GM12872 (cell line): ENCODE data around the gene APOBR.

Source experiments
- CTCF ChIP-seq: IDR thresholded peaks from 3 replicates; pipeline ENCODE4 v1.5.1; 2011; ENCODE audit warnings: low read depth, mild to moderate bottlenecking, low read length, moderate library complexity; ENCODE audit not compliant: insufficient read depth

Gene APOBR

GRCh38 chr16:28491230-28491969, 3.0 kb upstream of the APOBR start:
- 0 out of 3 replicates have a peak, but pooled peaks have one; percentile 16 for TF ChIP-seq CTCF

GRCh38 chr16:28491970-28492474, 2.4 kb upstream of the APOBR start, which contains the start of gene CLN3:
CLN3 (minus strand) TSS chr16:28492074; CDS start chr16:28491759, 315 bp downstream.
- TF ChIP-seq CTCF: no peak

GRCh38 chr16:28492511-28492910, 1.9 kb upstream of the APOBR start:
- no peak for TF ChIP-seq CTCF

GRCh38 chr16:28495098-28495793, 803 bp downstream of the APOBR start:
- no peak for TF ChIP-seq CTCF

- no peak for TF ChIP-seq CTCF
These were observed 1.6 kb downstream of the APOBR start for GRCh38 chr16:28495795-28496749.

- no peak for TF ChIP-seq CTCF
These were observed 2.4 kb downstream of the APOBR start for GRCh38 chr16:28496844-28497243.
